Stimulated activated CD8-positive, alpha-beta memory T cell treated with anti-CD3 and anti-CD28 coated beads, Interleukin-15, amount 100 ng/mL, for 4 hours (primary cell): ENCODE results near the gene IQCK.
"Not testable (repeated sequence)": the region's sequence is repeated elsewhere in the genome, so short reads cannot be mapped to it uniquely, and the experiment has no call there.

Experiments
- DNase-seq, 2 donors: peaks; one replicate each; pipeline ENCODE4 v3.0.0-alpha.2; 2020; ENCODE audit warnings: low read depth in 2 of 2

IQCK gene

GRCh38 chr16:19757762-19758595 is 39.9 kb downstream of the IQCK start:
- no peak for DNase-seq

- no peak for DNase-seq
Observed at GRCh38 chr16:19760356-19761060, 42.4 kb downstream of the IQCK start.

- DNase-seq, result no peak
Observed at GRCh38 chr16:19765860-19766553, 47.9 kb downstream of the IQCK start.

GRCh38 chr16:19766554-19766884 is 48.4 kb downstream of the IQCK start:
- no peak for DNase-seq

- DNase-seq, result no peak
Observed at GRCh38 chr16:19766988-19767387, 48.9 kb downstream of the IQCK start.

GRCh38 chr16:19767497-19767896 is 49.4 kb downstream of the IQCK start:
- no peak for DNase-seq

GRCh38 chr16:19769239-19769638 is 51.2 kb downstream of the IQCK start:
- DNase-seq, result no peak

GRCh38 chr16:19771040-19771439 is 53.0 kb downstream of the IQCK start:
- no peak for DNase-seq

- no peak for DNase-seq
Observed at GRCh38 chr16:19771796-19772195, 53.7 kb downstream of the IQCK start.

GRCh38 chr16:19774024-19774423 is 56.0 kb downstream of the IQCK start:
- DNase-seq, result no peak

- DNase-seq, result no peak
Observed at GRCh38 chr16:19776147-19776546, 58.1 kb downstream of the IQCK start.

- no peak for DNase-seq
Observed at GRCh38 chr16:19776565-19776964, 58.5 kb downstream of the IQCK start.

GRCh38 chr16:19780321-19780720 is 62.2 kb downstream of the IQCK start:
- no peak for DNase-seq

GRCh38 chr16:19781226-19781625 is 63.2 kb downstream of the IQCK start:
- DNase-seq, result no peak

GRCh38 chr16:19783363-19784182 is 65.5 kb downstream of the IQCK start:
- no peak for DNase-seq

GRCh38 chr16:19784183-19784736 is 66.2 kb downstream of the IQCK start:
- DNase-seq, result no peak

GRCh38 chr16:19785081-19785480 is 67.0 kb downstream of the IQCK start:
- no peak for DNase-seq

GRCh38 chr16:19785512-19786130 is 67.5 kb downstream of the IQCK start:
- DNase-seq, result no peak

- not testable (repeated sequence) for DNase-seq
Observed at GRCh38 chr16:19801369-19801768, 83.3 kb downstream of the IQCK start.

- DNase-seq, result not testable (repeated sequence)
Observed at GRCh38 chr16:19801824-19802223, 83.8 kb downstream of the IQCK start.

- DNase-seq, result no peak
Observed at GRCh38 chr16:19802612-19803011, 84.5 kb downstream of the IQCK start.
